Endothelial cell of umbilical vein (primary cell): ENCODE measurements around the gene SERPINA1. TPM values are rescaled to one million over a fixed set of nuclear protein-coding genes. Genes with fewer than 3 reads are reported as not detected.

ENCODE experiments used
- BruUV-seq: library from RNA; stranded (reverse); fragments of 400-500 nt; replicated peaks from 2 replicates; lab custom pipeline; 2021; lab: Mats Ljungman, UMichigan
- CTCF ChIA-PET: fragments of 300-600, 350-600 bp; sonication (Branson Sonifier 250); formaldehyde crosslinking; loops from one replicate; lab custom pipeline; 2021; ENCODE audit warnings: antibody characterized with exemption, inconsistent platforms; lab: Charles Lee
- POLR2A ChIA-PET: fragments of 300-600, 350-600 bp; sonication (Branson Sonifier 250); formaldehyde crosslinking; loops from one replicate; lab custom pipeline; 2021; ENCODE audit warnings: antibody characterized with exemption, inconsistent platforms; lab: Charles Lee
- DNase-seq: peaks from one replicate; pipeline ENCODE4 v3.0.0-alpha.2; 2011; ENCODE audit warnings: low read depth, low spot score
- FAIRE-seq: peaks from 2 replicates; lab custom pipeline; 2011; peaks lifted over from hg19 to GRCh38; lab: Jason Lieb, UNC
- H2AFZ ChIP-seq: 2 replicates; pipeline ENCODE4 v1.6.0; 2012; ENCODE audit warnings: low read depth, low read length, control low read depth, inconsistent platforms
- H3K27ac ChIP-seq: 2 replicates; pipeline ENCODE4 v1.5.1; 2011; ENCODE audit warnings: low read depth, mild to moderate bottlenecking, control low read depth, low read length, moderate library complexity; ENCODE audit not compliant: insufficient read depth
- H3K27me3 ChIP-seq, 2 experiments: 2 replicates each; pipeline versions ENCODE4 v1.6.0 to v1.6.1; 2011; ENCODE audit warnings: low read length in 2 of 2, mixed read lengths in 1 of 2; ENCODE audit not compliant: control insufficient read depth in 2 of 2, insufficient read depth in 2 of 2
- H3K36me3 ChIP-seq, 2 experiments: 2 replicates in 1 of 2; 3 replicates in 1 of 2; pipeline ENCODE4 v1.5.1; 2011; ENCODE audit warnings: low read length in 2 of 2, mild to moderate bottlenecking in 1 of 2, moderate library complexity in 1 of 2; ENCODE audit not compliant: control insufficient read depth in 2 of 2, insufficient read depth in 2 of 2; ENCODE audit errors: extremely low read depth in 1 of 2
- H3K4me1 ChIP-seq: 3 replicates; pipeline ENCODE4 v1.5.1; 2011; ENCODE audit warnings: mild to moderate bottlenecking, low read length; ENCODE audit not compliant: control insufficient read depth, insufficient read depth; ENCODE audit errors: extremely low read depth
- H3K4me2 ChIP-seq: 2 replicates; pipeline ENCODE4 v1.6.1; 2011; ENCODE audit warnings: low read length, control low read depth, mixed read lengths; ENCODE audit not compliant: insufficient read depth
- H3K4me3 ChIP-seq, 3 experiments: fragments of 200-600 bp in 1 of 3; sonication (generic), shearing (Covaris generic) in 1 of 3; replicated peaks in 1 of 3; 2 replicates each; pipeline ENCODE4 v1.5.1; 2011 to 2016; ENCODE audit warnings: control low read depth in 3 of 3, low read length in 3 of 3, mild to moderate bottlenecking in 2 of 3, inconsistent platforms in 1 of 3, low read depth in 1 of 3, moderate library complexity in 1 of 3; ENCODE audit not compliant: insufficient read depth in 1 of 3
- H3K79me2 ChIP-seq: 2 replicates; pipeline ENCODE4 v1.6.0; 2012; ENCODE audit warnings: low read length, inconsistent platforms; ENCODE audit not compliant: control insufficient read depth, insufficient read depth
- H3K9ac ChIP-seq: replicated peaks from 2 replicates; pipeline ENCODE3; 2011; ENCODE audit warnings: low read length, control low read depth; ENCODE audit not compliant: insufficient read depth; ENCODE audit errors: extremely low read depth
- H3K9me1 ChIP-seq: replicated peaks from 3 replicates; pipeline ENCODE4 v1.6.0; 2011; ENCODE audit warnings: mild to moderate bottlenecking, low read length; ENCODE audit not compliant: control insufficient read depth, insufficient read depth; ENCODE audit errors: extremely low read depth
- H3K9me3 ChIP-seq: replicated peaks from 2 replicates; pipeline ENCODE4 v1.5.1; 2012; ENCODE audit warnings: low read length, inconsistent platforms; ENCODE audit not compliant: control insufficient read depth, insufficient read depth
- H4K20me1 ChIP-seq: replicated peaks from 2 replicates; pipeline ENCODE3; 2011; ENCODE audit warnings: mild to moderate bottlenecking, low read length; ENCODE audit not compliant: control insufficient read depth, insufficient read depth; ENCODE audit errors: extremely low read depth
- CTCF ChIP-seq, 2 donors: IDR thresholded peaks; 1 replicate in 1 of 2; 2 replicates in 1 of 2; pipeline ENCODE4 v1.5.1; 2011; ENCODE audit warnings: low read length in 2 of 2, mild to moderate bottlenecking in 2 of 2, moderate library complexity in 2 of 2, control low read depth in 1 of 2, inconsistent platforms in 1 of 2, low read depth in 1 of 2; ENCODE audit not compliant: insufficient read depth in 1 of 2; ENCODE audit errors: extremely low read depth in 1 of 2
- EZH2 ChIP-seq: IDR thresholded peaks from 2 replicates; pipeline ENCODE4 v1.6.1; 2012; ENCODE audit warnings: borderline replicate concordance, low read depth, mild to moderate bottlenecking, moderate library complexity, low read length, inconsistent platforms; ENCODE audit not compliant: severe bottlenecking
- FOS ChIP-seq: IDR thresholded peaks from 2 replicates; pipeline ENCODE4 v1.6.1; 2011; ENCODE audit warnings: mild to moderate bottlenecking, low read length, moderate library complexity, borderline replicate concordance; ENCODE audit not compliant: insufficient read depth
- GATA2 ChIP-seq: IDR thresholded peaks from 2 replicates; pipeline ENCODE4 v1.7.0; 2011; ENCODE audit warnings: low read depth, mild to moderate bottlenecking, moderate library complexity, mixed read lengths, low read length; ENCODE audit not compliant: insufficient read length, insufficient read depth
- JUN ChIP-seq: IDR thresholded peaks from 2 replicates; pipeline ENCODE4 v1.6.1; 2011; ENCODE audit warnings: borderline replicate concordance, low read depth; ENCODE audit not compliant: insufficient read length, insufficient read depth
- MYC ChIP-seq: IDR thresholded peaks from one replicate; pipeline ENCODE4 v1.6.1; 2011; ENCODE audit warnings: mild to moderate bottlenecking, low read depth, low read length
- POLR2A ChIP-seq: IDR thresholded peaks from 2 replicates; pipeline ENCODE4 v1.6.1; 2012; ENCODE audit warnings: low read depth, mild to moderate bottlenecking, control low read depth, low read length
- POLR2AphosphoS5 ChIP-seq: IDR thresholded peaks from 2 replicates; pipeline ENCODE4 v1.6.1; 2012; ENCODE audit warnings: low read depth, mild to moderate bottlenecking, control low read depth, low read length, moderate library complexity; ENCODE audit not compliant: insufficient read depth
- dilution Hi-C: fragments of 300-500 bp; cut with MboI; formaldehyde crosslinking; loops from one replicate; pipeline ENCODE4 v1.15.0; 2019; ENCODE audit warnings: low sequenced_read_pairs; ENCODE audit not compliant: extremely low pct_ligation_motif_present
- intact Hi-C: fragments of 100-400 bp; cut with micrococcal nuclease; formaldehyde crosslinking; loops from one replicate; pipeline ENCODE4 v1.10.0; 2022
- polyA plus RNA-seq, 4 experiments: library from polyadenylated mRNA; depleted of rRNA in 3 of 4; stranded (reverse) in 3 of 4; unstranded in 1 of 4; fragments of >200 nt; gene quantifications; 2 replicates each; pipeline versions ENCODE4 v1.2.1 to v1.2.3, GENCODE V29; 2011 to 2012; ENCODE audit warnings: missing spikeins in 1 of 4
- total RNA-seq: library from RNA; stranded (reverse); gene quantifications from 2 replicates; pipeline ENCODE4 v1.2.3, GENCODE V29; 2021
- TF ChIP-seq, protein P1 (sequence below): IDR thresholded peaks from 2 replicates; pipeline ENCODE4 v1.6.1; 2011; ENCODE audit not compliant: insufficient read depth, insufficient read length

SERPINA1 gene
- total and polyA plus RNA-seq, 2 donors (not counting 3 experiments of a cell fraction or from before 2014, with no cell fraction given) = not detected

DNA sequence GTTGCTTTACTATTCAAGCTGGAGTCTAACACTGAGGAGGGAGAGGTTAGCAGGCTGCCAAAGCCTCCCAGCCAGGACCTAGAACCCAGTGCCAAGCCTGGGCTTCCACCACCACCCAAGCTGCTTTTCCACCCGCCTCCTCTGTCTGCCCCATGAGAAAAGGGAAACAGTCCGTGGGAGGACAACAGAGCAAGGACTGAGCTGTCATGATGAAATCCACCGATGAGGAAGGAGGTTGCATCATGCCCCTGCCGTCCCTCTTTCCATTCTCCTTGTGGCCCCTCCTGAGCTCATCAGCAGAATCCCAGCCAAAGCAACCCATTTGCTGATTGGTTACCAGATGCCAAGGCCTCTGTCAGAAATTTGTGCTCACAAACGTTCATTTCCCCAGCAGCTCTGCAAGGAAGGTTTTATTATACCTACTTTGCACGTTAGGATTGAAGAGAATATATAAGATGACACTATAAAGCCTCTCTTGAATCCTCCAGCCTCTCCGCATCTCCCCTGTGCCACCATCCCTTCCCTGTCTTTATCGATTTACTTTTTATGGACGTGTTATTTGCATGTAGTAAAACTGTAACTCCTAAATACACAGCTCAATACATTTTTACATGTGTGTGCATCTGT lies 6.3 kb upstream of the SERPINA1 start:
- DNase-seq (no peak), FAIRE-seq (no peak)
- Histone ChIP-seq H4K20me1 (no peaks in the 10 kb centered on the region), H3K4me1 (no peaks in the 10 kb centered on the region), H3K4me2 (no peak overlapping the region), H3K4me3 (no peak overlapping the region), H3K27ac (no peak overlapping the region), H3K36me3 (no peaks in the 10 kb centered on the region), H3K9ac (no peak overlapping the region), H3K9me3 (no peaks in the 10 kb centered on the region), H3K9me1 (no peaks in the 10 kb centered on the region), H3K27me3 (no peaks in the 10 kb centered on the region), H2AFZ (no peak overlapping the region), H3K79me2 (no peaks in the 10 kb centered on the region)
- dilution Hi-C loops = no loop called here
- BruUV-seq = no TSS peak
- ChIA-PET POLR2A (no interaction called here), CTCF (no interaction called here)
- TF ChIP-seq, protein P1, sequence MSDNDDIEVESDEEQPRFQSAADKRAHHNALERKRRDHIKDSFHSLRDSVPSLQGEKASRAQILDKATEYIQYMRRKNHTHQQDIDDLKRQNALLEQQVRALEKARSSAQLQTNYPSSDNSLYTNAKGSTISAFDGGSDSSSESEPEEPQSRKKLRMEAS = no peak
- TF ChIP-seq POLR2AphosphoS5 = no peak
- no peak for TF ChIP-seq CTCF (IDR thresholded peaks at IDR 0.05; ENCODE audit: extremely low read depth in 1 of 2, insufficient read depth in 1 of 2, low read depth in 1 of 2, low read length in 2 of 2)
- TF ChIP-seq MYC = no peak
- no peak for TF ChIP-seq EZH2
- no peak for TF ChIP-seq GATA2
- TF ChIP-seq POLR2A = no peak
- no peak for TF ChIP-seq JUN
- TF ChIP-seq FOS = no peak
- intact Hi-C loops = no loop called here
